HFFc6 (cell line): ENCODE measurements around the gene SRBD1. TPM values are rescaled to one million over a fixed set of nuclear protein-coding genes. Genes with fewer than 3 reads are reported as not detected.

Experiments
- DNase-seq: peaks from one replicate; pipeline ENCODE4 v3.0.0-alpha.2; 2018
- H3K27ac Mint-ChIP-seq: 2 replicates; pipeline ENCODE4 v1.8.0; 2020; ENCODE audit warnings: mild to moderate bottlenecking, mixed read lengths
- H3K27me3 Mint-ChIP-seq: 2 replicates; pipeline ENCODE4 v1.8.0; 2021; ENCODE audit warnings: mild to moderate bottlenecking, moderate library complexity, mixed read lengths; ENCODE audit not compliant: insufficient read depth
- H3K36me3 Mint-ChIP-seq: 2 replicates; pipeline ENCODE4 v1.8.0; 2021; ENCODE audit warnings: low read depth, mixed read lengths
- H3K4me1 Mint-ChIP-seq: 2 replicates; pipeline ENCODE4 v1.8.0; 2020; ENCODE audit warnings: low read depth, mixed read lengths
- H3K4me3 Mint-ChIP-seq: 2 replicates; pipeline ENCODE4 v1.8.0; 2020; ENCODE audit warnings: mild to moderate bottlenecking, moderate library complexity, mixed read lengths
- H3K9me3 Mint-ChIP-seq: 2 replicates; pipeline ENCODE4 v1.8.0; 2020; ENCODE audit warnings: mild to moderate bottlenecking, mixed read lengths
- CTCF ChIP-seq: fragments of 200-600 bp; sonication (generic); IDR thresholded peaks from 2 replicates; pipeline ENCODE4 v1.5.0; 2021; ENCODE audit warnings: antibody characterized with exemption, mild to moderate bottlenecking
- total RNA-seq, 6 experiments: library from RNA; stranded (reverse); fragmentation: NEBNext Ultra II Directional; extraction: Animal tissue kit (Norgen Biotek cat#: 25700); gene quantifications; 2 replicates in 1 of 6; 3 replicates in 5 of 6; pipeline ENCODE4 v1.2.3, GENCODE V29; 2021

SRBD1 gene
- total RNA-seq, 6 experiments from 2014 or later, result 9.5 to 13.6 (median 12.4) TPM

- no peaks in the 10 kb centered on the region for H3K36me3 Mint-ChIP-seq
- H3K4me3 Mint-ChIP-seq, result peak within 1 kb of the TSS; percentile 99
- no peak for TF ChIP-seq CTCF
- H3K27ac Mint-ChIP-seq, result peak within 1 kb of the TSS; percentile 100
- no peaks in the 10 kb centered on the region for H3K9me3 Mint-ChIP-seq
- H3K4me1 Mint-ChIP-seq, result peaks cover 32% of the 10 kb centered on the region
- DNase-seq, result no peak
- H3K27me3 Mint-ChIP-seq, result peaks cover 3% of the 10 kb centered on the region
Measured at GRCh38 chr2:45651415-45652089, 40.5 kb upstream of the SRBD1 start, which contains the start of gene PRKCE. Gene PRKCE (plus strand): TSS chr2:45651675.

- Mint-ChIP-seq H3K27ac (peak overlapping the region; percentile 100), H3K27me3 (peaks cover 3% of the 10 kb centered on the region), H3K36me3 (no peaks in the 10 kb centered on the region), H3K4me3 (peak overlapping the region; percentile 99), H3K9me3 (no peaks in the 10 kb centered on the region), H3K4me1 (peaks cover 32% of the 10 kb centered on the region)
- peak; percentile 98 for DNase-seq
- TF ChIP-seq CTCF, result peak; percentile 67
Measured at GRCh38 chr2:45650851-45651414, 39.9 kb upstream of the SRBD1 start.

- peak overlapping the region; percentile 100 for H3K27ac Mint-ChIP-seq
- no peaks in the 10 kb centered on the region for H3K36me3 Mint-ChIP-seq
- H3K27me3 Mint-ChIP-seq, result peaks cover 3% of the 10 kb centered on the region
- TF ChIP-seq CTCF, result no peak
- peaks cover 32% of the 10 kb centered on the region for H3K4me1 Mint-ChIP-seq
- DNase-seq, result peak; percentile 42
- no peaks in the 10 kb centered on the region for H3K9me3 Mint-ChIP-seq
- peak overlapping the region; percentile 99 for H3K4me3 Mint-ChIP-seq
Measured at GRCh38 chr2:45649858-45650811, 39.1 kb upstream of the SRBD1 start.

DNA sequence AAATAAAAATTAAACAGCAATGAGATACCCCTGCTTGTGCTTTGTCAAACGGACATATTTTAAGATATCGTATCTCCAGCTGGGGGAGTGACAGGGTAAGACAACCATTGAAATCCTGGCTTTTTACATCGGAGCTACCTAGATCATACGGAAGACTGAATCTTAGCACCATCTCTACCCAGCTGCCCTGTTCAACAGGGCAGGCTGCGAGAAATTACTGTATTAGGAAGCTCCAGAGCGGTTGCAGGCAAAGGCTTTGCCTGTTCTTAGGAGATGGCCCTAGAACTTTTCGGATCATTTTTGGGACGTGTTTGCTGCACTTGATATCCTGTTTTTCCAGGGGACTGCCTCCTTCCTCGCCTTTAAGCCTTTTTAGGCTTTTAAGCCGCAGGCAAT is 38.4 kb upstream of the SRBD1 start:
- Mint-ChIP-seq H3K4me3 (peak overlapping the region; percentile 99), H3K27me3 (peaks cover 3% of the 10 kb centered on the region), H3K9me3 (no peaks in the 10 kb centered on the region), H3K4me1 (peaks cover 31% of the 10 kb centered on the region), H3K27ac (peak overlapping the region; percentile 100), H3K36me3 (no peaks in the 10 kb centered on the region)
- no peak for TF ChIP-seq CTCF
- no peak for DNase-seq

DNA sequence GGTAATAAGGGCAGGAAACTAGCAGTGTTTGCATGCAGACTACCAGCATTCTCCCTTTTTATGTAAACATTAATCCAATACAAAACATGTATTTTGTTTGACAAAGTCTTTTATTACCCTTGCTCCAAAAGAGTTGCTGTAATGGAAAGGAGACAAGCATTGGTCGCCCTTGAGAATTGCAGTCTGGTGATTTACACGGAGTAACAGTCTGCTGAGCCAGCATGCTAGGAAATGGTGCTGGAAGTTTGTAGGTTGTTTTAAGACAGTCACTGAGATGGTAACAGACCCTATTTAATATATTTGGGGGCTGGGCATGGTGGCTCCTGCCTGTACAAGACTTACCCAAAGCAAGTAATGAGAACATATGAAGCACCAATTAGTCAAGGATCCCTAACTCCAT is 37.6 kb upstream of the SRBD1 start:
- H3K36me3 Mint-ChIP-seq, result no peaks in the 10 kb centered on the region
- peaks cover 30% of the 10 kb centered on the region for H3K4me1 Mint-ChIP-seq
- peaks cover 3% of the 10 kb centered on the region for H3K27me3 Mint-ChIP-seq
- no peak for TF ChIP-seq CTCF
- DNase-seq, result no peak
- H3K9me3 Mint-ChIP-seq, result no peaks in the 10 kb centered on the region
- H3K4me3 Mint-ChIP-seq, result no peak overlapping the region
- no peak overlapping the region for H3K27ac Mint-ChIP-seq
